WTC11 (cell line): ENCODE data around the gene RNF167. TPM values are rescaled to one million over a fixed set of nuclear protein-coding genes. Genes with fewer than 3 reads are reported as not detected.

ENCODE experiments used
- AR ChIP-seq: fragments of 250-450 bp; sonication (Bioruptor Pico); IDR thresholded peaks from 2 replicates; pipeline ENCODE4 v1.9.0; 2021; ENCODE audit warnings: mild to moderate bottlenecking
- ATF3 ChIP-seq: sonication (generic); formaldehyde crosslinking; conservative IDR thresholded peaks from 2 replicates; pipeline ENCODE4 v1.8.1; 2022; ENCODE audit warnings: mild to moderate bottlenecking, missing genetic modification reagents
- ATF6 ChIP-seq: sonication (generic); formaldehyde crosslinking; IDR thresholded peaks from 2 replicates; pipeline ENCODE4 v1.8.1; 2023; ENCODE audit warnings: mild to moderate bottlenecking, missing genetic modification reagents
- CBFB ChIP-seq: sonication (generic); formaldehyde crosslinking; IDR thresholded peaks from 2 replicates; pipeline ENCODE4 v1.8.1; 2022; ENCODE audit warnings: mild to moderate bottlenecking, low read depth, missing genetic modification reagents
- E2F1 ChIP-seq: sonication (generic); formaldehyde crosslinking; IDR thresholded peaks from 2 replicates; pipeline ENCODE4 v1.8.0; 2022; ENCODE audit warnings: mild to moderate bottlenecking, missing genetic modification reagents
- EMX1 ChIP-seq: fragments of 250-450 bp; sonication (Bioruptor Pico); IDR thresholded peaks from 2 replicates; pipeline ENCODE4 v1.8.0; 2021; ENCODE audit warnings: mild to moderate bottlenecking
- ETV6 ChIP-seq: sonication (generic); formaldehyde crosslinking; IDR thresholded peaks from 2 replicates; pipeline ENCODE4 v1.8.1; 2022; ENCODE audit warnings: mild to moderate bottlenecking, missing genetic modification reagents
- FOXJ3 ChIP-seq: sonication (generic); formaldehyde crosslinking; IDR thresholded peaks from 2 replicates; pipeline ENCODE4 v1.9.0; 2021; ENCODE audit warnings: missing genetic modification reagents, mild to moderate bottlenecking, borderline replicate concordance
- GABPB1 ChIP-seq: sonication (generic); formaldehyde crosslinking; IDR thresholded peaks from 2 replicates; pipeline ENCODE4 v1.8.1; 2023; ENCODE audit warnings: mild to moderate bottlenecking, missing genetic modification reagents
- IRF2 ChIP-seq: sonication (generic); formaldehyde crosslinking; IDR thresholded peaks from 2 replicates; pipeline ENCODE4 v1.8.0; 2022; ENCODE audit warnings: low read depth, missing genetic modification reagents, borderline replicate concordance
- NFATC4 ChIP-seq: fragments of 250-450 bp; sonication (Bioruptor Pico); IDR thresholded peaks from 2 replicates; pipeline ENCODE4 v1.9.0; 2021; ENCODE audit warnings: mild to moderate bottlenecking
- NFE2L1 ChIP-seq: sonication (generic); formaldehyde crosslinking; IDR thresholded peaks from 2 replicates; pipeline ENCODE4 v1.8.1; 2023; ENCODE audit warnings: missing genetic modification reagents
- NR1H2 ChIP-seq: sonication (generic); formaldehyde crosslinking; IDR thresholded peaks from 2 replicates; pipeline ENCODE4 v1.9.0; 2021; ENCODE audit warnings: mild to moderate bottlenecking, moderate library complexity, missing genetic modification reagents
- PRRX2 ChIP-seq: fragments of 250-450 bp; sonication (Bioruptor Pico); IDR thresholded peaks from 2 replicates; pipeline ENCODE4 v1.8.0; 2021; ENCODE audit warnings: mild to moderate bottlenecking
- RORB ChIP-seq: fragments of 250-450 bp; sonication (Bioruptor Pico); IDR thresholded peaks from 2 replicates; pipeline ENCODE4 v1.9.0; 2021; ENCODE audit warnings: mild to moderate bottlenecking
- SP1 ChIP-seq: sonication (generic); formaldehyde crosslinking; conservative IDR thresholded peaks from 2 replicates; pipeline ENCODE4 v1.8.1; 2022; ENCODE audit warnings: missing genetic modification reagents
- TEAD1 ChIP-seq: sonication (generic); formaldehyde crosslinking; IDR thresholded peaks from 2 replicates; pipeline ENCODE4 v1.8.0; 2022; ENCODE audit warnings: mild to moderate bottlenecking, missing genetic modification reagents
- ZBTB43 ChIP-seq: sonication (generic); formaldehyde crosslinking; IDR thresholded peaks from 2 replicates; pipeline ENCODE4 v1.8.1; 2023; ENCODE audit warnings: mild to moderate bottlenecking, missing genetic modification reagents
- ZNF138 ChIP-seq: sonication (generic); formaldehyde crosslinking; conservative IDR thresholded peaks from 2 replicates; pipeline ENCODE4 v1.8.1; 2022; ENCODE audit warnings: mild to moderate bottlenecking, moderate library complexity, missing genetic modification reagents
- total RNA-seq: library from RNA; stranded (reverse); gene quantifications from 3 replicates; pipeline ENCODE4 v1.2.3, GENCODE V29; 2021
- TF ChIP-seq, protein P1 (sequence below): fragments of 250-450 bp; sonication (Bioruptor Pico); conservative IDR thresholded peaks from 2 replicates; pipeline ENCODE4 v1.9.0; 2021; ENCODE audit warnings: mild to moderate bottlenecking
- TF ChIP-seq, protein P2 (sequence below): sonication (generic); formaldehyde crosslinking; conservative IDR thresholded peaks from 2 replicates; pipeline ENCODE4 v1.8.1; 2023; ENCODE audit warnings: mild to moderate bottlenecking, low read depth, missing genetic modification reagents, moderate library complexity
- TF ChIP-seq, protein P3 (sequence below): sonication (generic); formaldehyde crosslinking; IDR thresholded peaks from 2 replicates; pipeline ENCODE4 v1.8.1; 2023; ENCODE audit warnings: mild to moderate bottlenecking, missing genetic modification reagents, borderline replicate concordance

The RNF167 gene
- total RNA-seq, 1 experiment from 2014 or later = 143 TPM

- TF ChIP-seq IRF2 = no peak
- TF ChIP-seq FOXJ3 (CRISPR knock-in tag) = no peak
- no peak for TF ChIP-seq PRRX2 (CRISPR knock-in tag)
- TF ChIP-seq NR1H2 (CRISPR knock-in tag) = no peak
- TF ChIP-seq NFE2L1 = peak; percentile 40; the same call in 1 of the 2 replicates
- 0 out of 2 replicates have a peak, but pooled peaks have one; percentile 15 for TF ChIP-seq SP1 (CRISPR knock-in tag)
- TF ChIP-seq, protein P1, sequence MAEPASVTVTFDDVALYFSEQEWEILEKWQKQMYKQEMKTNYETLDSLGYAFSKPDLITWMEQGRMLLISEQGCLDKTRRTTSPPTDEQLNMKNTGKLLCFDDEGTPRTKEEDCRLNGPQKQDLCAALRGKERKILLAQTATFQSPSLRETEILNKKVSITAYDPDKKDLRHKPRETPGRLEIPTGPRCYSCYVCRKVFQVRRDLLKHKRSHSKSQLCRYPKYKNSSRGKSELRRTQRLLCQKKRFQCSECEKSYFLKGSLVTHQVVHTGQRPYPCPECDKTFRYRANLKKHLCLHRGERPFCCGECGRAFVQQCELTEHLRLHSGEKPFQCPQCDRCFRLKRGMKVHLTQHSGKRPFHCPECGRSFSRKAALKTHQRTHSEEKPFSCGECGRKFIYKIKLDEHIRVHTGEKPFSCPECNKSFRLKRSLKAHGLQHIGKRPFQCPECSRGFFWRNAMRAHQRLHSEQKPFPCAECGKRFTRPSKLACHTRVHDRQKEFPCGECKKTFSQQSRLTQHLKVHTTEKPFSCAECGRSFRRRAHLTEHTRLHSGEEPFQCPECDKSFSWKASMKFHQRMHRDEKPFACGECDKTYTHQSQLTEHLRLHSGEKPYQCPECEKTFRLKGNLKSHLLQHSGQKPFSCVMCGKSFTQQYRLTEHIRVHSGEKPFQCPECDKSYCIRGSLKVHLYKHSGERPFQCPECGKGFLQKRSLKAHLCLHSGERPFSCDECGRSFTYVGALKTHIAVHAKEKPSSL = no peak
- TF ChIP-seq ZNF138 (CRISPR knock-in tag) = no peak
- peak; percentile 23; the same call in 1 of the 2 replicates for TF ChIP-seq ZBTB43 (CRISPR knock-in tag)
- TF ChIP-seq RORB (CRISPR knock-in tag) = no peak
- no peak; the same call in 1 of the 2 replicates for TF ChIP-seq TEAD1 (CRISPR knock-in tag)
- TF ChIP-seq EMX1 (CRISPR knock-in tag) = no peak
- TF ChIP-seq, protein P2, sequence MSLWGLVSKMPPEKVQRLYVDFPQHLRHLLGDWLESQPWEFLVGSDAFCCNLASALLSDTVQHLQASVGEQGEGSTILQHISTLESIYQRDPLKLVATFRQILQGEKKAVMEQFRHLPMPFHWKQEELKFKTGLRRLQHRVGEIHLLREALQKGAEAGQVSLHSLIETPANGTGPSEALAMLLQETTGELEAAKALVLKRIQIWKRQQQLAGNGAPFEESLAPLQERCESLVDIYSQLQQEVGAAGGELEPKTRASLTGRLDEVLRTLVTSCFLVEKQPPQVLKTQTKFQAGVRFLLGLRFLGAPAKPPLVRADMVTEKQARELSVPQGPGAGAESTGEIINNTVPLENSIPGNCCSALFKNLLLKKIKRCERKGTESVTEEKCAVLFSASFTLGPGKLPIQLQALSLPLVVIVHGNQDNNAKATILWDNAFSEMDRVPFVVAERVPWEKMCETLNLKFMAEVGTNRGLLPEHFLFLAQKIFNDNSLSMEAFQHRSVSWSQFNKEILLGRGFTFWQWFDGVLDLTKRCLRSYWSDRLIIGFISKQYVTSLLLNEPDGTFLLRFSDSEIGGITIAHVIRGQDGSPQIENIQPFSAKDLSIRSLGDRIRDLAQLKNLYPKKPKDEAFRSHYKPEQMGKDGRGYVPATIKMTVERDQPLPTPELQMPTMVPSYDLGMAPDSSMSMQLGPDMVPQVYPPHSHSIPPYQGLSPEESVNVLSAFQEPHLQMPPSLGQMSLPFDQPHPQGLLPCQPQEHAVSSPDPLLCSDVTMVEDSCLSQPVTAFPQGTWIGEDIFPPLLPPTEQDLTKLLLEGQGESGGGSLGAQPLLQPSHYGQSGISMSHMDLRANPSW = no peak
- TF ChIP-seq GABPB1 (CRISPR knock-in tag) = peak; percentile 52; the same call in 1 of the 2 replicates
- TF ChIP-seq ATF3 (CRISPR knock-in tag) = no peak
- TF ChIP-seq, protein P3, sequence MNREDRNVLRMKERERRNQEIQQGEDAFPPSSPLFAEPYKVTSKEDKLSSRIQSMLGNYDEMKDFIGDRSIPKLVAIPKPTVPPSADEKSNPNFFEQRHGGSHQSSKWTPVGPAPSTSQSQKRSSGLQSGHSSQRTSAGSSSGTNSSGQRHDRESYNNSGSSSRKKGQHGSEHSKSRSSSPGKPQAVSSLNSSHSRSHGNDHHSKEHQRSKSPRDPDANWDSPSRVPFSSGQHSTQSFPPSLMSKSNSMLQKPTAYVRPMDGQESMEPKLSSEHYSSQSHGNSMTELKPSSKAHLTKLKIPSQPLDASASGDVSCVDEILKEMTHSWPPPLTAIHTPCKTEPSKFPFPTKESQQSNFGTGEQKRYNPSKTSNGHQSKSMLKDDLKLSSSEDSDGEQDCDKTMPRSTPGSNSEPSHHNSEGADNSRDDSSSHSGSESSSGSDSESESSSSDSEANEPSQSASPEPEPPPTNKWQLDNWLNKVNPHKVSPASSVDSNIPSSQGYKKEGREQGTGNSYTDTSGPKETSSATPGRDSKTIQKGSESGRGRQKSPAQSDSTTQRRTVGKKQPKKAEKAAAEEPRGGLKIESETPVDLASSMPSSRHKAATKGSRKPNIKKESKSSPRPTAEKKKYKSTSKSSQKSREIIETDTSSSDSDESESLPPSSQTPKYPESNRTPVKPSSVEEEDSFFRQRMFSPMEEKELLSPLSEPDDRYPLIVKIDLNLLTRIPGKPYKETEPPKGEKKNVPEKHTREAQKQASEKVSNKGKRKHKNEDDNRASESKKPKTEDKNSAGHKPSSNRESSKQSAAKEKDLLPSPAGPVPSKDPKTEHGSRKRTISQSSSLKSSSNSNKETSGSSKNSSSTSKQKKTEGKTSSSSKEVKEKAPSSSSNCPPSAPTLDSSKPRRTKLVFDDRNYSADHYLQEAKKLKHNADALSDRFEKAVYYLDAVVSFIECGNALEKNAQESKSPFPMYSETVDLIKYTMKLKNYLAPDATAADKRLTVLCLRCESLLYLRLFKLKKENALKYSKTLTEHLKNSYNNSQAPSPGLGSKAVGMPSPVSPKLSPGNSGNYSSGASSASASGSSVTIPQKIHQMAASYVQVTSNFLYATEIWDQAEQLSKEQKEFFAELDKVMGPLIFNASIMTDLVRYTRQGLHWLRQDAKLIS (CRISPR knock-in tag) = no peak
- no peak for TF ChIP-seq CBFB (CRISPR knock-in tag)
- TF ChIP-seq ETV6 (CRISPR knock-in tag) = 0 out of 2 replicates have a peak, but pooled peaks have one; percentile 14
- no peak for TF ChIP-seq AR (CRISPR knock-in tag)
- TF ChIP-seq ATF6 (CRISPR knock-in tag) = no peak
- TF ChIP-seq E2F1 (CRISPR knock-in tag) = no peak
- TF ChIP-seq NFATC4 (CRISPR knock-in tag) = no peak
Measured at GRCh38 chr17:4908711-4909496, 31.2 kb upstream of the RNF167 start (continued).
